Epithelial cell of proximal tubule (primary cell): ENCODE data around the gene ANK3. TPM values are rescaled to one million over a fixed set of nuclear protein-coding genes. Genes with fewer than 3 reads are reported as not detected.

ENCODE experiments used
- DNase-seq: peaks from one replicate; pipeline ENCODE4 v3.0.0-alpha.2; 2011; ENCODE audit warnings: low read depth
- H3K4me3 ChIP-seq: 2 replicates; pipeline ENCODE4 v1.5.1; 2011; ENCODE audit warnings: low read depth, mild to moderate bottlenecking, low read length
- CTCF ChIP-seq: conservative IDR thresholded peaks from 2 replicates; pipeline ENCODE4 v1.5.1; 2012; ENCODE audit warnings: low read depth, mild to moderate bottlenecking, low read length
- total RNA-seq: library from RNA; depleted of rRNA; stranded (reverse); fragments of >200 nt; gene quantifications from 2 replicates; pipeline ENCODE4 v1.2.3, GENCODE V29; 2015

The ANK3 gene
- total RNA-seq, 1 donor from 2014 or later, result 6.6 TPM

- TF ChIP-seq CTCF, result no peak
These were observed 155.1 kb downstream of the ANK3 start for GRCh38 chr10:60234551-60234950.

GRCh38 chr10:60230892-60231291 is 158.8 kb downstream of the ANK3 start:
- no peak overlapping the region for H3K4me3 ChIP-seq
- TF ChIP-seq CTCF, result no peak
- DNase-seq, result no peak

More at GRCh38 chr10:60234551-60234950, 155.1 kb downstream of the ANK3 start:
- no peak overlapping the region for H3K4me3 ChIP-seq
- DNase-seq, result no peak

- no peak overlapping the region for H3K4me3 ChIP-seq
- DNase-seq, result no peak
- TF ChIP-seq CTCF, result no peak
These were observed 165.5 kb downstream of the ANK3 start for GRCh38 chr10:60224066-60224705.

GRCh38 chr10:60222047-60222446 is 167.6 kb downstream of the ANK3 start:
- no peak overlapping the region for H3K4me3 ChIP-seq
- no peak for DNase-seq
- TF ChIP-seq CTCF, result no peak

GRCh38 chr10:60212195-60212594 is 177.5 kb downstream of the ANK3 start:
- no peak for TF ChIP-seq CTCF
- H3K4me3 ChIP-seq, result no peak overlapping the region
- DNase-seq, result no peak

GRCh38 chr10:60209874-60210570 is 179.7 kb downstream of the ANK3 start:
- DNase-seq, result no peak
- H3K4me3 ChIP-seq, result no peak overlapping the region
- no peak for TF ChIP-seq CTCF
